H1 (cell line): ENCODE results near the gene TEAD4.

Experiments used
- EZH2 ChIP-seq: fragments of 200-600 bp; sonication (generic); IDR thresholded peaks from 2 replicates; pipeline ENCODE4 v1.7.1; 2012; ENCODE audit warnings: low read depth, mild to moderate bottlenecking, moderate library complexity, low read length, inconsistent platforms; ENCODE audit not compliant: severe bottlenecking
- RFX5 ChIP-seq: IDR thresholded peaks from 2 replicates; pipeline ENCODE4 v1.6.1; 2011; ENCODE audit warnings: low read depth, low read length, improper control_type of control experiment, borderline replicate concordance
- TAF7 ChIP-seq: optimal IDR thresholded peaks from 2 replicates; pipeline ENCODE3; 2011; ENCODE audit warnings: low read depth, mild to moderate bottlenecking, inconsistent platforms, low read length, moderate library complexity, borderline replicate concordance

DNA sequence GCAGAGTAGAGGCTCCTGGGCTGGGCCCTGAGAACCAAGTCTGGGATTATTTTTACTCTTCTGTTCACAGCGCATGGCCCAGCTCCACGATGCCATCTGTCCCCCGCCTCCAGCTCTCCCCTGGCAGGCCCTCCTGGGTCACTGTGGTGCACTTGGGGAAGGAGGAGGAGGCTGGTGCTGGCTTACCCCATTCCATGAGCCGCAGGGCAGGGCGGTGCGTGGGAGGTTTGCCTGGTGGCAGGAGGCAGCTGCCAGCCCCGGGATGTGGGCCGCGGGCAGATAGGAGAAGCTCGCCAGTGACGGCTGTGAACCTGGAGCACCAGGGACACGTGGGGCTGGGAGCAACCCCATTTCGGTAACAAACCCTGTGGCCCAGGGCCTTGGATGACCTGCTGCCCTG, 23.2 kb downstream of the TEAD4 start:
- no peak for TF ChIP-seq EZH2
- no peak for TF ChIP-seq RFX5
- TF ChIP-seq TAF7: no peak
